Activated CD8-positive, alpha-beta memory T cell treated with anti-CD3 and anti-CD28 coated beads for 36 hours (primary cell): ENCODE measurements around the gene POLR1A. TPM values are rescaled to one million over a fixed set of nuclear protein-coding genes. Genes with fewer than 3 reads are reported as not detected.

Experiments used
- CTCF ChIA-PET: fragments of 350-600 bp; sonication (Branson Sonifier 250); formaldehyde crosslinking; loops from one replicate; lab custom pipeline; 2021; ENCODE audit warnings: antibody characterized with exemption; lab: Charles Lee
- POLR2A ChIA-PET: fragments of 350-600 bp; sonication (Branson Sonifier 250); formaldehyde crosslinking; loops from one replicate; lab custom pipeline; 2021; ENCODE audit warnings: antibody characterized with exemption; lab: Charles Lee
- total RNA-seq, 2 experiments: library from RNA; stranded (reverse); gene quantifications; one replicate each; pipeline ENCODE4 v1.2.3, GENCODE V29; 2021

The POLR1A gene
- total RNA-seq, 2 experiments from 2014 or later: 61.2 to 64.7 TPM

DNA sequence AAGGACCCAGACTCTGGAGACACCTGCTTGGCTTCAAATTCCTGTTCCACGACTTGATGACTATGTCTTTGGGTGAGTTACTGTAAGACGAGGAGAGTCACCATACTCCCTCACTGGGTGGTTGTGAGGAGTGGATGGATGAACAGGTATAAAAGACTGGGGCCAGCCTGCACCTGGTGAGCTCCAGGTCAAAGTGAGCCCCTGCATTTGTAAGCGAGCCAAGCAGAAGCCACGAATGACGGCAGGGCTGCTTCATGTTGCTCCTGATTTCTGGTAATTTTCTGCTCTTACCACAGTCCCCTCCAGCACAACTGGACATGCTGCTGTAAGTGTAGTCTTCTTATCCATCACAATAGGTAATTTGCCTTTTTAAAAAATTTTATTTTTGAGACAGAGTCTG, 86.6 kb downstream of the POLR1A start:
- ChIA-PET POLR2A (no interaction called here), CTCF (interaction anchor here (1.2 kb wide), 1 partner anchor 23 kb away, joined by 3 read pairs; no protein-coding TSS in a partner anchor)

DNA sequence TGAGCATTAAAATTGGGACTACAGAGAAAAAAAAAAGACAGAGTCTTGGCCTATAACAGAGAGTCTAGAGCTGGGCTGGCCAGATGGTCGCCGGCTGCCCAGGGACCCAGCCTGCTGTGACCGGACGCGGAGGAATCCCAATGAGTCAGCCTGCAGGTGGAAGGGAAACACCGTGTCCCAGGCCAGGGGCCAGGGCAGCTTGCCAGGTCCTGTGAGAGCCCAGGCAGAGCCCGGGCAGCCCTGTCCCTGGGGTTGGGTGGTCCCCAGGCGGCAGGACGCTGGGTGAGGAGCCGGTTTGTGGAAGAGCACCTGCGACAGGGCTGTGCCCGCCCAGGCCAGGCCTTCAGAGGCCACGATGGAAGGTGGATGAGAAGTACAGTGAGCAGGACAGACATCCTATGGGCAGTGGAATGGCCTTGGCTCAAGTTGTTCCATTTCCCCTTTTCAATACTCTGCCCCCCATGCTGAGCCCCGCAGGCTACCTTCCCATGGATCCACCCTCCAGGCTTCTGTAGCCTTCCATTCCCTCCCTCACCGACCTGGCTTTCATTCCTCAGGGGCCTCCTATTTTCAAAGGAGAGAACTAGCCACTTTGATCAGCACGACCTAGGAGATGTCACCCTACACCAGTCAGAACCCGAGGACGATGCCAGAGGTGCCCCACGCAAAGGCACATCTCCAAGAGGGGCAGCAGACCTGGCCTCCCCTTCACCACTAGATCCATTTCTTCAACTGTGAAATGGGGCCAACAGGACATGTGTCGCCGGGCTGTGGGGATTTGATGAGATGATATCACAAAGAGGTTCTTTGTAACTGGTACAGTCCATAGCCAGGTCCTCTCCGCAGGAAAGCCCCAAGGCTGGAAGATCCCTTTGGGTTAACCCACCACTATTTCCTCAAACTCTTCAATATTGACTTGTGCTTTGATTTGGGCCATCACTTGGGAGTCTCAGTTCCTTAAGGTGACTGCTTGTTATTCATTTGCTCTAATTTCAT, 87.5 kb downstream of the POLR1A start:
- POLR2A ChIA-PET: no interaction called here
- CTCF ChIA-PET: no interaction called here

DNA sequence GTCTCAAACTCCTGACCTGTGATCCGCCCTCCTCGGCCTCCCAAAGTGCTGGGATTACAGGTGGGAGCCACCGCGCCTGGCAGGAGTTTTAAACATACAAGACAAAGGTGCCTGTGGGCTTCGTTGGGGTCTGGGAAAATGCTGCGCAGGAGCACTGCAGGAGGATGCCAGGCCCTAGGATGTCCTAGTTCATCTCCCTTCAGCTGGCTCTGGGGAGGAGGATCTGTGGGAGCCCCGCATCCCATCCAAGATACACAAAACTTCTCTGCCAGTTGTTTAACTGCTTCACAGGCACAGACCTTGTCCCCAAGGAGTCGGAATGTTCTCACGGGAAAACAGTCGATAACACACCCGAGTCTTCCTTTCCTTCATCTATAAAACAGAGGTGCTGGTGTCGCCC, 89.1 kb downstream of the POLR1A start:
- ChIA-PET CTCF (interaction anchor here (1.6 kb wide), 1 partner anchor 189 kb away, joined by 5 read pairs; no protein-coding TSS in a partner anchor), POLR2A (interaction anchor here (0.6 kb wide), 1 partner anchor 24 kb away, joined by 3 read pairs; no protein-coding TSS in a partner anchor)

DNA sequence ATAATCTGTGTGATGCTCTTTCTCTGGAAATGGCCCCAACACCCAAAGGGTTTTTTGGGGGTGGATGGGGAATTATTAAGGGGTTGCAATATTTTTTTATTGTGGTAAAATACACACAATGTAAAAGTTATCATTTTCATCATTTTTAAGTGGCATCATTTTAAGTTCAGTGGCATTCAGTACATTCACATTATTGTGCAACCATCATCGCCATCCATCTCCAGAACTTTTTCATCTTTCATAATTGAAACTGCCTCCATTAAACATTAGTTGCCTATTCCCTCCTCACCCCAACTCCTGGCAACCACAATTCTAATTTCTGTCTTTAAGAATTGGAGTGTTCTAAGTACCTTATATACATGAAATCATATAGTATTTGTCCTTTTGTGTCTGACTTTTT, 90.0 kb downstream of the POLR1A start:
- ChIA-PET CTCF (interaction anchor here (1.6 kb wide), 1 partner anchor 189 kb away, joined by 5 read pairs; no protein-coding TSS in a partner anchor), POLR2A (no interaction called here)

DNA sequence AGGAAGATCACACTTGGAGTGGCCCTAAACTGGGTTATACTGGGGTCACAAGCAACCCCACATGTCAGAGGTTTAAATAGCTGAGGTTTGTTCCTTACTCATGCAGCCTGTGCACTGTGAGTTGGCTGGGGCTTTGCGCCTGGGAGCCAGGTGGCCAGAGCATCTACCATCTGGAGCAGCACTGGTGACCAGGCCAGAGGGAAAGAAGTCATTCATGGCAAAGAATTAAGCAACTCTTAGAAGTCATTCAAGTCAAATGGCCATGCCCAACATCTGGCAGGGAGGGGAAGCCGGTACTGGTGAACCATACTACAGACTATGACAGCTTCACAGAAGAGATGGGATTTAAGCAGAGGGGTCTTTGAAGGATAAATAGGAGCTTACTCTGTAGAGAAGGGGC, 90.7 kb downstream of the POLR1A start:
- ChIA-PET POLR2A (interaction anchor here (0.9 kb wide), 1 partner anchor 91 kb away, joined by 3 read pairs; the partner anchor contains the start of genes POLR1A and PTCD3), CTCF (interaction anchor here (1.1 kb wide), 1 partner anchor 187 kb away, joined by 3 read pairs; no protein-coding TSS in a partner anchor)

DNA sequence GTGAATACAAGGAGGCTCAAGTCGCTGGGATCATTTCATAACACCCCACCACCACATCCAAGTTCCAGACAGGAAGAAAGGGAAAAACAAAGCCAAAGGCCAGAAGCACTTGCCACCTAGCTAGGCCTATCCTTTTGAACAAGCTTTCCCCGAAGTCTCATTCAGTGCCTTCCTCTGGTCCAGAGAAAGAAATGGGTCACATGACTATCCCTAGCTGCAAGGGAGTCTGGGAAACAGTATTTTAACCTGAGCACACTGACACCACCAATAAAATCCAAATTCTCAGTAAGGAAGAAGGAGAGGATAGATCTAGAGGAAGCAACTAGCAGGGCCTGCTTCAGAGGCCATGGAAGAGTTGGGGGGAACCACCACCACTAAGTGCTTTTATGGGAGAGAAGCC, 91.2 kb downstream of the POLR1A start:
- ChIA-PET POLR2A (interaction anchor here (0.7 to 0.9 kb wide), 2 partner anchors 22 to 91 kb away, joined by 3 read pairs; partner anchors contain the start of genes POLR1A and PTCD3), CTCF (interaction anchor here (1.1 kb wide), 1 partner anchor 187 kb away, joined by 3 read pairs; no protein-coding TSS in a partner anchor)

DNA sequence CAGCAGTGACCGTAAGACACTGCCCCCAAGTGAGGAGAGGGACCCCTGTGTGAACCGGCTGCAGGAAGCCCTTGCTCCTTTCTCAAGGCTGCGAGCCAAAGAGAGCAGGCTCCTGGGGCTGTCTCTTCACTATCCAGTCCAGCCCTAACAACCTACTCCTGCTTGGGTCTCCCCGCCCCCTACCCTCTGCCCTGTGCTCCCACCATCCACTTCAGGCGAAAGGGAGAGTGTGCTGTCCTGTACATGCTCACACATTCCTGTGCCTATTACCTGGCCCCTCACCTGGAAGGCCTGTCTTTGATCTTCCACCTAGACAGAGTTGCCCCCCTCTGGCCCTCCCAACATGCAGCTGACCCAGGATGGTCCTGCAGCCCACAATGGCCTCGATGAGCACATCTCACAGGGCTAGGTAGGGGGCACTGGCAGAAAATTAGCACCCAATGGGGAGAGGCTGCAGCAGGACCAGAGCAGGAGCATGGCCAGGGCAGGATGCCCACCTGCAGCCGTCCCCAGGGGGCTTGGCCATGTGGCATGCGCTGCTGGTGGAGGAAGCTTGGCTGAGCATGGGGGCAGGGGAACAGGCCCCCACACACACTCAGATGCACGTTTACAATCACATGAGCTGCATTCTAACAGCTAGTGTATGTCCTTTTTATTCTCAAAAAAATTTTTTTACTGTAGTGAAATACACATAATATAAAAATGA, 93.5 kb downstream of the POLR1A start:
- POLR2A ChIA-PET: no interaction called here
- CTCF ChIA-PET: interaction anchor here (0.9 kb wide), 1 partner anchor 17 kb away, joined by 3 read pairs; no protein-coding TSS in a partner anchor

DNA sequence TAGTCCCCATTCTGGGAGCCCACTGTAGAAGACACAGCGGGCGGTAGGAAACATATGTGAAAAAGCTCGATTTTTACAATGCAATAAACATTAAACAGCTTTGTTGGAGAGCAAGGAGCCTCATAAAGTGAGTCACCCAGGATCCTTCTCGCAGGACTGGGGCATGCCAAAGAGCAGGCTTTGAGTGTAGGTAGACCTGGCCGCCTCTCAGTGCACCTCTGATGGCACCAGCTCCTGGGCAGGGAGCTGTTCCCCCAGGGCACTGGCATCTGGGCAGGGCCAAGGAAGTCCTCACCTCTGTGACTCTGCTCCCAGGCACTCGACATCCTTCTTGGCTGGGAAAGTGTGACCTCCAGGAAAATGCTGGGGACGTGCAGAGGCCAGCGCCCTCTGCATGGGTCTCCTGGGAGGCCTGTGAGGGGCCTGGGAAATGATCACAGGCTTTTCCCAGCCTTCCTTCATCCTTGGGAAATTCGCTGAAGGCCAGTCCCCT, 94.2 kb downstream of the POLR1A start:
- ChIA-PET CTCF (interaction anchor here (0.9 kb wide), 1 partner anchor 17 kb away, joined by 3 read pairs; no protein-coding TSS in a partner anchor), POLR2A (no interaction called here)

DNA sequence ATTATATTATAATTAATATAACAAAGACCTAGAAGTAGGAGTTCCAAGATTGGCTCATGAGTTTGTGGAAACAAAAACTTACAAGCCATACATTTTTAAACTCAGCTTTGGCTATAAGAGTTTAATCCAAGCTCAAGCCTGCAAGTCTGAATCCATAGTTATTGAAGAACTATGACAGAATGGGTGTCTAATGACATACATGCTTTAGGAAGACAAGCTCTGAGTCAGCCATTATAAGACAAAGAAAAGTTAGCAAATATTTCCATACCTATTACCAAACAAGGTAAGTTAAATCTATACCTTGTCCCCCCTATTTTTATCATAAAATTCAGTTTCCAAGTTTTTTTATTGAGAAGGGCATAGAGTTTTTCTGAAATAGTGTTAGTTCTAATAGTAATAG, 95.6 kb downstream of the POLR1A start:
- ChIA-PET CTCF (interaction anchor here (0.7 kb wide), 1 partner anchor 239 kb away, joined by 3 read pairs; no protein-coding TSS in a partner anchor), POLR2A (no interaction called here)

DNA sequence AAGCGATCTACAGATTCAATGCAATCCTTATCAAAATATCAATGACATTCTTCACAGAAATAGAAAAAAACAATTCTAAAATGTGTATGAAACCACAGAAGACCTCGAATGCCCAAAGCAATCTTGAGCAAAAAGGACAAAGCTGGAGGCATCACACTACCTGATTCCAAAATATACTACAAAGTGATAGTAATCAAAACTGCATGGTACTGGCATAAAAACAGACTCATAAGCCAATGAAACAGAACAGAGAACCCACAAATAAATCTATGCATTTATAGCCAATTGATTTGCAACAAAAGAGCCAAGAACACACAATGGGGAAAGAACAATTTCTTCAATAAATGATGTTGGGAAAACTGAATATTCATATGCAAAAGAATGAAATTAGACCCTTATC, 99.2 kb downstream of the POLR1A start:
- ChIA-PET CTCF (no interaction called here), POLR2A (no interaction called here)

DNA sequence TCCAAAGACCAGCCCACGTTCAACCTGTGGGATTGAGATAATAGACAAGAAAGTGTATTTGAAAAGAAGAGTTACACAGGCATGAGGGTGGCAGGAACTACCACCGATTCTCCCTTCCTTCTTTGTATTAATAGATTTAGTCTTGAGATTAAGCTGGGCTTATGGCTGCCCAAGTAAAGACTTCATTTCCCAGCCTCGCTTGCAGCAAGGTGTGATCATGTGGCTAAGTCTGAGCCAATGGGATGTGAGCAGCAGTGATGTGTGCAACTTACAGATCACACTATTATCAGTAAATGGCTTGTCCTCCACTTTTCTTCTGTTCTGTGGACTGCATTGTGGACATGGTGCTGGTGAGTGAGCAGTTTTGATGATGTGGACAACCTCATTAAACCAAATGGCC, 101.7 kb downstream of the POLR1A start:
- CTCF ChIA-PET: no interaction called here
- POLR2A ChIA-PET: no interaction called here

DNA sequence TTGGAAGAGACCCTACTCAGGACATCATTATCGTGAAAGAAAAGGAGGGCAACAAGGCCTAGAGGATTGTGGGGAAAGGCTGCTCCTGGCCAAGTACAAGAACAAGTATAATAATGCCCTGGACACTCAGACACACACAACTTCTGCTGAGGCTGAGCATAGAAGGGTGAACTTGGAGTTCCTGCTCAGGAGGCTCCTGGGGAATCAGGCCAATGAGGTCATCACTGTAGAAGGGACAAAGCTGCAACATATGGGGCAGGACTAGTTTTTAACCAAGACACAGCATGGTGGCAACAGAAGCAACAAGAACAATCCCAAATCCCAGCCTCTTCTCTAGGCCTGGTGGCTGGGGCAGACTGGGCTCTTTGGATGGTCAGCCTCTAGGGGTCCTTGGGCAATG, 102.6 kb downstream of the POLR1A start:
- CTCF ChIA-PET: no interaction called here
- POLR2A ChIA-PET: no interaction called here

DNA sequence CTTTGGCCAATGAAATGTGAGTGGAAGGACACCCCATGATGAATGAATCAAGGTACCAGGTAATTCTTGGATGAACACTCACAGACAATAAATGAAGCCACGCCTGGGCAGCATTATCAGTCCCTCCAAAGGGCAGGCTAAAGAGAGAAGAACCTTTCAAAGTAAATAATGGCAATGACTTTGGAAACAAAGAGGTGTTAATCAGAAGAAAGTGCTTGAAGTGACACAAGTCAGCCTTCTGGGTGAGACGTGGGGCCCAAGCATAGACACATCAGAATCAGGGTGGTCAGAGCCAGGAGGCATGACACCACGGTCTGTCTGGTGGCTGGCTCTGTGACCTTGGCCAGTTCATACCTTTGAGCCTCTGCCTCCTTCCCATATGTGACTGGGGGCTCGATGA, 103.3 kb downstream of the POLR1A start:
- POLR2A ChIA-PET: no interaction called here
- CTCF ChIA-PET: no interaction called here

DNA sequence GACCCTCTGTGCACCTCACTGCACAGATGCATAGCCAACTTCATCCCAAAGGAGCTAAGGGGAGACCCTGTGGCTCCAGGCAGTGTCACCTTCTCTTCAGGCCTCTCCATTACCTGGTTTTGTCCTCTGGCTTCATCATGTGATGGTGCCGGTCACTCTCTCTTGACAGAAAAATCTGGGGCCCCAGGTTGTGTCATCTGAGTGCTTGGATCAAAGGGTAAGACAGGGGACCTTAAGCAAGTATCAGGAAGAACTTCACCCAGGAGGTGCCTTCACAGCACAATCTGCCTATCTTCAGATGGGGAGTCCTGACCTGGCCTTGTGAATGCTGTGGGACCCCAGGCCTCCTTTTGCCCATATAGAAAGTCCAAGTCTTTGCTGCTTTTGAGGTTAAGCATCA, 104.4 kb downstream of the POLR1A start:
- ChIA-PET POLR2A (no interaction called here), CTCF (no interaction called here)

DNA sequence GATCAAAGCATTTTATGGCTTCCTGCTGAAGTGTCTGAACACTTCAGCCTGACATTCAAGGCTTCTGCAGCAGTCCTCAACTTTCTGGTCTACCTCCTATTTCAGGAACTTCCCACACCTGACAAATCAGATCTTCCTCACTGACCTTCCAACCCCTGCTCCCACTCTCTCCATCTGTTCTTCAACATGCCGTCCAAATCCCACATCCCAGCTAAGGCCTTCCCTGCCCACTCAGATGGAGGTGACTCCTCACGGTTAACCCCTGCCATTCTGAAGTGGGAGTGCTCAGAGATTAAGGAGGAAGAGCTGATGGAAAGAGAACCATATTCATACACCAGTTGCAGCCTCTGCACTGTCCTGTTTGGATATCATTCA, 104.8 kb downstream of the POLR1A start:
- ChIA-PET POLR2A (no interaction called here), CTCF (interaction anchor here (0.6 kb wide), 1 partner anchor 79 kb away, joined by 3 read pairs; no protein-coding TSS in a partner anchor)

DNA sequence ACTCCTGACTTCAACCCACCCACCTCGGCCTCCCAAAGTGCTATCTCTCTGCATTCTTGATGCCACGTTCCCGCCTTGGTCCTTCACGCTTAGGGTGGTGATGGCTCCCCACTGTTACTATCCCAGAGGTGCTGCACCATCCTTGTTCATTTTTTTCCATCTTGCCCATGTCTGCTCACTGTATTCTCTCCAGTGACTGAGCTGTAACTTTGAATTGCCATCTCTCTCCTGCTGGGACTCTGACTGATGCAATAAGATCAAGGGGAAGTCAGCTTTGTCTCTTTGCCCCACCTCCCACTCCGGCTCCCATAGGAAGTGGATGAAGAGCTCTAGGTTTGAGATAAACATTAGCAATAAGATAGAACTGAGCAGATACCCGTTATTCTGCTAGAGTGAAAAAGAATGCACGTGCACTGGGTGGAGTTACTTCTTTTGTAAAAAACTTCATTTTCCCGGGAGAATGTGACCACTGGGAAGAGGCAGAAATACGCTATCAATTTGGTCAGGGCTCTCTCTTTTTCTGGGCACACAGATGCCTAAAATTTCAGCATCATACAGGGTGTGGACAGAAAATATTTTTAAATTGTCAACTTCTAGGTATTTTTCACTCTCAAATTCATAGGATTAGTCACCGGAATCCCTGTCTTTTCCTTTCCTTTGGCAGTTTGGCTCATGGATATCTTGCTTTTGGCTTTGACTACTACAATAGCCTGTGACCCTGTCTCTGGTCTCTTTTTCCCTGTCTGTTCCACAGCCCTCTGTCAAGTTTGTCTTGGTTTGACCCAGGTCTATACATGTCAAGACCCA, 105.4 kb downstream of the POLR1A start:
- ChIA-PET POLR2A (no interaction called here), CTCF (interaction anchor here (0.6 to 1.2 kb wide), 3 partner anchors 36 to 172 kb away, joined by 3 read pairs; no protein-coding TSS in a partner anchor)

DNA sequence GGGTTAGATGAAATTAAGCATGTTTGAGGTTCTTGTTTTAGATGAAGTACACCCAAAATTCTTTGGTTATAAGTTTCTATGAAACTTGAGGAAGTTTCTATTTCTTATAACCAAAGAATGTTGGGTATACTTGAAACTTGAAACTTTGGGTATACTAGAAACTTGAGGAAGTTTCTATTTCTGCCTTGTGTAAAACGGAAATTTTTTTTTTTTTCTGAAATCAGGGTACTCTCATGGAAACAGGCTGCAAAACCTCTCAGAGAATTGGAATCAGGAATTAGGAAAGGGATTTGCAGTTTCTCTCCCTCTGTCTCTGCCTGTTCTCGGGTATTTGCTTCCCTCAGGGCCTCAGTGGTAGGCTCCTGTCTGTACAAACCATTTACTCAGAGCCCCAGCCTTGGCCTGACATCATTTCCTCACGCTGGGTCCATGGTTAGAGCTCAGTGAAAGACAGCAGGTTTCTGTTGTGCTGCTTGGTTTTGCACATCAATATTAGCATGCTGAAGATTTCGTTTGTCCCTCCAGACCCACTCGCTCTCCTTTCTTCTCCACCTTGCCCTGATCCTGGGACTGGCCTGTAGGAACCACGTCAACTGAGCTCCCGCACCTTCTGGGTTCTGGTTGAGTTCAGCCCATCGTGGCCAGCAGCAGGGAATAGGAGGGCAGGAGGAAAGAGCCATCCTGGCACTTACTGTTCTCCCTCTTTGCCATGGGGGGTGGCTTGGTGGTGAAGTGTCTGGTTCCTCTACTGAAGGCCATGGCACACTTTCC, 106.4 kb downstream of the POLR1A start:
- CTCF ChIA-PET: interaction anchor here (1.0 to 1.6 kb wide), 4 partner anchors 37 to 172 kb away, joined by 3 to 6 read pairs (median 3); partner anchors contain the start of gene ST3GAL5
- POLR2A ChIA-PET: interaction anchor here (0.7 to 0.9 kb wide), 2 partner anchors 107 to 125 kb away, joined by 3 read pairs; no protein-coding TSS in a partner anchor
